Rectal smooth muscle tissue (tissue), 1 donor: ENCODE data around the gene CCDC8.

Experiments
- H3K27ac ChIP-seq: one replicate; pipeline ENCODE4 v1.7.0; 2013; ENCODE audit warnings: low read depth, low read length, inconsistent platforms
- H3K27me3 ChIP-seq: one replicate; pipeline ENCODE4 v1.7.0; 2013; ENCODE audit warnings: low read length; ENCODE audit not compliant: control insufficient read depth, insufficient read depth
- H3K36me3 ChIP-seq: one replicate; pipeline ENCODE4 v1.7.0; 2013; ENCODE audit warnings: low read length; ENCODE audit not compliant: control insufficient read depth, insufficient read depth
- H3K4me1 ChIP-seq: one replicate; pipeline ENCODE4 v1.7.0; 2013; ENCODE audit warnings: low read length; ENCODE audit not compliant: control insufficient read depth, insufficient read depth
- H3K4me3 ChIP-seq: one replicate; pipeline ENCODE4 v1.7.0; 2013; ENCODE audit warnings: low read length
- H3K9ac ChIP-seq: one replicate; pipeline ENCODE4 v1.7.0; 2013; ENCODE audit warnings: low read length

CCDC8 gene

GRCh38 chr19:46391296-46392251 lies 21.8 kb downstream of the CCDC8 start:
- H3K4me1 ChIP-seq: no peaks in the 10 kb centered on the region
- H3K9ac ChIP-seq: no peak overlapping the region
- no peak overlapping the region for H3K27ac ChIP-seq
- peaks cover 24% of the 10 kb centered on the region for H3K36me3 ChIP-seq
- H3K27me3 ChIP-seq: no peaks in the 10 kb centered on the region
- H3K4me3 ChIP-seq: no peak overlapping the region

DNA sequence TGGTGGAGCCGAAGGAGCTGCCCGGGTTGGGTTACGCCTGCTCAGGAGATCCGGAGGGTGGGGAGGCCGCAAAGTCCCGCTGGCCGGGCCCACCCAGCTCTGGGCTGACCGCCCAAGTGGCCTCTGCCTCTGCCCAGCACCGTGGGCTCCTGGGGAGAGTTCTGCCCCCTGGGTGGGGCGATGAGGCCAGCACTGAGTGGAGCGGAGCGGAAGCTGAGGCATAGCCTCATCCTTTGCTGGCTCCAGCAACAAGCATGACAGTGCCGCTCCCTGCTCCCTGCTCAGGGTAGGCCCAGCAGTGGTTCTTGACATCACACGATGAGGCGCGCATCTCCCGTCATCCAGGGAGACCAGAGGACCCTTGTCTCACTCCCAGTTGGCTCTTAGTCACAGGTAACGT lies 22.5 kb downstream of the CCDC8 start:
- Histone ChIP-seq H3K9ac (no peak overlapping the region), H3K4me3 (no peak overlapping the region), H3K27ac (no peak overlapping the region), H3K36me3 (peaks cover 24% of the 10 kb centered on the region), H3K4me1 (no peaks in the 10 kb centered on the region), H3K27me3 (no peaks in the 10 kb centered on the region)

GRCh38 chr19:46390121-46390858 lies 23.1 kb downstream of the CCDC8 start:
- no peaks in the 10 kb centered on the region for H3K27me3 ChIP-seq
- peaks cover 24% of the 10 kb centered on the region for H3K36me3 ChIP-seq

GRCh38 chr19:46388311-46389095 lies 24.9 kb downstream of the CCDC8 start:
- Histone ChIP-seq H3K27ac (no peak overlapping the region), H3K9ac (no peak overlapping the region), H3K36me3 (peaks cover 38% of the 10 kb centered on the region), H3K4me3 (no peak overlapping the region), H3K4me1 (no peaks in the 10 kb centered on the region), H3K27me3 (no peaks in the 10 kb centered on the region)

More at GRCh38 chr19:46390121-46390858, 23.1 kb downstream of the CCDC8 start:
- H3K4me1 ChIP-seq: no peaks in the 10 kb centered on the region
- H3K4me3 ChIP-seq: no peak overlapping the region
- H3K27ac ChIP-seq: no peak overlapping the region
- no peak overlapping the region for H3K9ac ChIP-seq

DNA sequence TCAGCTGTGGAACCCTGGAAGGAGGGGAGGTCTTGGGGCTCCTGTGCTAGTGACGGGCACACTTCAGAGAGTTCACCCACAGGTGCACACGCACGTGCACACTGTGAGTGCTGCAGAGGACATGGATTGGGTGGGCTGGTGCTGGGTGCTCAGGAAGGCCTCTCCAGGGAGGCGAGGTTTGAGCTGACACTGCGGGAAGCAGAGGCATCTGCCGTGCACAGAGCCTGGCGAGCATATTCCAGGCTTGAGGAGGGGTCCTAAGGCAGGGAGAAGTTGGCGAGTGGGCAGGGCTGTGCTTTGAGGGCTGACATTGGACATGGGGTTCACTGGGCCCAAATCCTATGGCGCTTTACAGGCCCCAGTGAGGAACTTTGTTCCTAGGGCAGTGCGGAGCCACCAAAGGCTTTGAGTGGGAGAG lies 25.6 kb downstream of the CCDC8 start:
- H3K4me1 ChIP-seq: no peaks in the 10 kb centered on the region
- no peaks in the 10 kb centered on the region for H3K27me3 ChIP-seq
- no peak overlapping the region for H3K27ac ChIP-seq
- no peak overlapping the region for H3K9ac ChIP-seq
- H3K4me3 ChIP-seq: no peak overlapping the region
- peaks cover 38% of the 10 kb centered on the region for H3K36me3 ChIP-seq

DNA sequence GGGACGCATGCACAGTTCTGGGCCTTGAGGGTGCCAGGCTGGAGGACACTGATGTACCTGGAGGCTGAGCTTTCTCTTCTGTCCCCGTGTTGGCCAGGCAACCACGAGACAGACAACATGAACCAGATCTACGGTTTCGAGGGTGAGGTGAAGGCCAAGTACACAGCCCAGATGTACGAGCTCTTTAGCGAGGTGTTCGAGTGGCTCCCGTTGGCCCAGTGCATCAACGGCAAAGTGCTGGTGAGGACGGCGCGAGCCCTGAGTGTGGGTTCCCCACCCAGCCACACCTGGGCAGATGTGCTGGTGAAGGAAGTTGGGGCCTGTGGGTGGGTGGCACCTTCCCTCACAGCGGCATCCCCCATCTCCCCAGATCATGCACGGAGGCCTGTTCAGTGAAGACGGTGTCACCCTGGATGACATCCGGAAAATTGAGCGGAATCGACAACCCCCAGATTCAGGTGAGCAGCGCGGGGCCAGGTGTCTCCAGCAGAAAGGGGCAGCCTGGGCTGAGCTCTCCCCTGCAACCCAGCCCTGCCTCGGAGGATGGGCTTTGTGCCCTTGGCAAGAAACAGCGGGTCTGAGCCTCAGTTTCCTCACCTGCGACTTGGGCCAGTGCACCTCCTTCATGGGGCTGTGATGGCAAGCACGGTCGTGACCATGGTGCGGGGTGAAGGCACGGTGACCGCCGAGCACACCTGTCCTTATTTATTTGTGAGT lies 26.2 kb downstream of the CCDC8 start:
- H3K4me1 ChIP-seq: no peaks in the 10 kb centered on the region
- peaks cover 38% of the 10 kb centered on the region for H3K36me3 ChIP-seq
- no peaks in the 10 kb centered on the region for H3K27me3 ChIP-seq
- H3K27ac ChIP-seq: no peak overlapping the region
- no peak overlapping the region for H3K4me3 ChIP-seq
- no peak overlapping the region for H3K9ac ChIP-seq

DNA sequence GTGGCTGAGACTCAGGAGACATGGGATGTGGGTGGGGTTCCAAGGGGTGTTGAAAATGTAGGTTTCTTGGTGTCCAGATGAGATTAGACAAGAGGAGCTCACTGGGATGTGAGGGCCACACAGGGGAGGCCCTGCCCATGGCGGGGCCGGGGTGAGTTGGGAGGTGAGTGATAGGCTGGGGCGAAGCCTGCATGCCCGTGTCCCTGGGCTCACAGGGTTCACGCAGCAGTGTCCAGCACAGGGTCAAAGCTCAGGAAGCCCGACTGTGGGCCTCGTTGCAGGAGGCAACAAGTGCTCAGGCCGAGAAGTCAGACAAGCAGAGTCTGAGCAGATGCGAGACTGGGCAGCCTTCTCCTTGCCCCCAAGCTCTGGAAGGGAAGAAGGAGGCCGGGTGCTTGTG lies 27.2 kb downstream of the CCDC8 start:
- H3K4me3 ChIP-seq: no peak overlapping the region
- peaks cover 36% of the 10 kb centered on the region for H3K36me3 ChIP-seq
- H3K27ac ChIP-seq: no peak overlapping the region
- H3K27me3 ChIP-seq: no peaks in the 10 kb centered on the region
- H3K4me1 ChIP-seq: no peaks in the 10 kb centered on the region
- H3K9ac ChIP-seq: no peak overlapping the region

GRCh38 chr19:46385636-46386035 lies 27.7 kb downstream of the CCDC8 start:
- peaks cover 35% of the 10 kb centered on the region for H3K36me3 ChIP-seq
- no peak overlapping the region for H3K4me3 ChIP-seq
- no peak overlapping the region for H3K27ac ChIP-seq
- H3K4me1 ChIP-seq: no peaks in the 10 kb centered on the region
- no peaks in the 10 kb centered on the region for H3K27me3 ChIP-seq
- no peak overlapping the region for H3K9ac ChIP-seq

- H3K36me3 ChIP-seq: peaks cover 28% of the 10 kb centered on the region
- no peak overlapping the region for H3K9ac ChIP-seq
- no peaks in the 10 kb centered on the region for H3K27me3 ChIP-seq
- no peaks in the 10 kb centered on the region for H3K4me1 ChIP-seq
- H3K27ac ChIP-seq: no peak overlapping the region
- no peak overlapping the region for H3K4me3 ChIP-seq
These were observed 29.0 kb downstream of the CCDC8 start for GRCh38 chr19:46384396-46384795.

DNA sequence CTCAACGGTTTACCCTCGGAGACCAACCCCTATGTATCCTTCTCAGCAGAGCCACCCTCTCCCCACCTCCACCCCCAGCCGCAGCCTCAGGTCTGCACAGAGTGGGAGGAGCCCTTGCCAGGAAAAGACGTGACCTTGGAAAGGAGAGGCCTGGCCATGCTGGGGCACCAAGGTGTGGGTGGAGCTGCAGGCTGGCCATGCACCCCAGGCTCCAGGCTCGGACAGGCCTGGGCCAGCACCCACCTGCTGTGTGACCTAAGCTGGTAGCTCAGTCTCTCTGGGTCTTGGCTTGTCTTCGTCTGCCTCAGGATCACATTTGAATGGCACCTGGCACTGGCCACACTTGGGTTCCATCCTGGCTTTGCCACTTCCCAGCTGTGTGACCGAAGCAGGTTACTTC lies 29.5 kb downstream of the CCDC8 start:
- no peak overlapping the region for H3K4me3 ChIP-seq
- no peaks in the 10 kb centered on the region for H3K27me3 ChIP-seq
- no peak overlapping the region for H3K9ac ChIP-seq
- H3K36me3 ChIP-seq: peaks cover 27% of the 10 kb centered on the region
- H3K4me1 ChIP-seq: no peaks in the 10 kb centered on the region
- H3K27ac ChIP-seq: no peak overlapping the region

DNA sequence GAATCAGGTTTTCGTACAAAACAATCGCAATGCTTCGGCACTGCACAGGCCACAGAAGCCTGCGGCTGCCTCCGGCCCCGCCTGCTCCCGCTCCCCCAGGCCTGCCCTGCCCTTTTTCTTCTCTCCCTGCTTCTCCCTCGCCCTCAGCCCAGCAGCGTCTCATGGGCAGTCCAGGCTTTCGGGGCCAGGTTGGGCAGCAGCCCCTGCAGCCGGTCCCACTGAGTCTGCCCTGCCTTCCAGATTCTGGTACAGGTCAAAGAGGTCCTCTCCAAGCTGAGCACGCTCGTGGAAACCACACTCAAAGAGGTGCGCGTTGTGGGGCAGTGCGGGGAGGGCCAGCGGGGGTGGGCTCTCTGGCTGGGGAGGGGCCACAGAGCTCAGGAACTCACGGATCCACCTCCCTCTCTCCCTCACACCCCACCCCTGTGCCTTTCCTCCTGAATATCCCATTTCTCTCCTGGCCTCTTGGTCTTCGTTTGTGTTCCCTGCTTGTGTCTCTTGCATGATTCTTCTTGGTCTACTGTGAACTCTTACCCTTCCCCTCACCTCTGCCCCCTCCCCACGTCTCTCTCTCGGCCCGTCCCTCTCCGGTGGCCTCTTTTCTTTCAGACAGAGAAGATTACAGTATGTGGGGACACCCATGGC lies 30.1 kb downstream of the CCDC8 start:
- no peak overlapping the region for H3K4me3 ChIP-seq
- H3K4me1 ChIP-seq: no peaks in the 10 kb centered on the region
- H3K27me3 ChIP-seq: no peaks in the 10 kb centered on the region
- H3K27ac ChIP-seq: no peak overlapping the region
- H3K9ac ChIP-seq: no peak overlapping the region
- peaks cover 27% of the 10 kb centered on the region for H3K36me3 ChIP-seq
